Renal cortex interstitium (tissue), 11 donors: ENCODE data around the gene MCUB. TPM values are rescaled to one million over a fixed set of nuclear protein-coding genes. Genes with fewer than 3 reads are reported as not detected.

ENCODE experiments used
- DNase-seq, 11 donors: peaks; one replicate each; pipeline ENCODE4 v3.0.0-alpha.2; 2013; ENCODE audit warnings: low read depth in 9 of 11, low spot score in 4 of 11; ENCODE audit errors: extremely low read depth in 1 of 11
- polyA plus RNA-seq, 3 donors: library from polyadenylated mRNA; unstranded; fragments of 120-200 nt; gene quantifications; one replicate each; pipeline ENCODE4 v1.2.1, GENCODE V29; 2013; ENCODE audit not compliant: insufficient read length in 3 of 3

MCUB gene
- polyA plus RNA-seq, 3 donors: 9.1 to 10.9 (median 10.8) TPM

DNA sequence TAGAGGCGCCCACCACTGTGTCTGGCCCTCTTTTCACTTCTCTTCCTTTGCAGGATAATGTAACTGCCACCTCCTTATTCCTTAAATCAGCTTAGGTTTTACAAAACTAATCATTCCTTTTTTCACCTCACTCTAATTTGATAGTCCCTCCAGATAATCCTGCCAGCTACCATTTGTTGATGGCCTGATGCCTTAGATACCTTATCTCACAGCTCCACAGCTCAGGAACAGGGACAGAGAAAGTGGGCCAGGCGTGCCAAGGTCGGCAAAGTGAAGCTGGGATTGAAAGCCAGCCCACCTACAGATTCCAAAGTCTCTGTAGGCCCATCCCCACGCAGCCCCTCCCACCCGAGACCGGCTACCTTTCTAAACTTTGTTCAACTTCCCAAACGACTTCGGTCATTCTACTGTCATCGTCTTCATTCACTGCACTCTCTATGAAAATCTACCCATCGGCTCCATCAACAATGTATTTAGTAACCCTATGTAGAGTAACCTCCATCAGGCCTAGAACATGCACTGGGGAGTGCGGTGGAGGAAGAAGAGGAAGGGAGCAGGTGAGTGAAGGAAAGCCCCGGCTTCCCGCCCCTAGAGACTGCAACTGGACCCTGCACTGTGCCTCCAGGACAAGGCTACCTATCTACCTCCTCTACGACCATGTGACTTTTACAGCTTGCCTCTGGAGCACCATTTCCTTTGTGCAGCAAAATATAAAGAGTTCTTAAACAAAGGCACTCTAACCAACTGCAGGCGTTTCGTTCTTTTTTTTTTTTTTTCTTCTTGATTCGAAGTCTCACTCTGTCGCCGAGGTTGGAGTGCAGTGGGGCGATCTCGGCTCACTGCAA, 141.7 kb downstream of the MCUB start:
- peak in 7 of 11 donors; percentile 8 to 15 (median 13) for DNase-seq

DNA sequence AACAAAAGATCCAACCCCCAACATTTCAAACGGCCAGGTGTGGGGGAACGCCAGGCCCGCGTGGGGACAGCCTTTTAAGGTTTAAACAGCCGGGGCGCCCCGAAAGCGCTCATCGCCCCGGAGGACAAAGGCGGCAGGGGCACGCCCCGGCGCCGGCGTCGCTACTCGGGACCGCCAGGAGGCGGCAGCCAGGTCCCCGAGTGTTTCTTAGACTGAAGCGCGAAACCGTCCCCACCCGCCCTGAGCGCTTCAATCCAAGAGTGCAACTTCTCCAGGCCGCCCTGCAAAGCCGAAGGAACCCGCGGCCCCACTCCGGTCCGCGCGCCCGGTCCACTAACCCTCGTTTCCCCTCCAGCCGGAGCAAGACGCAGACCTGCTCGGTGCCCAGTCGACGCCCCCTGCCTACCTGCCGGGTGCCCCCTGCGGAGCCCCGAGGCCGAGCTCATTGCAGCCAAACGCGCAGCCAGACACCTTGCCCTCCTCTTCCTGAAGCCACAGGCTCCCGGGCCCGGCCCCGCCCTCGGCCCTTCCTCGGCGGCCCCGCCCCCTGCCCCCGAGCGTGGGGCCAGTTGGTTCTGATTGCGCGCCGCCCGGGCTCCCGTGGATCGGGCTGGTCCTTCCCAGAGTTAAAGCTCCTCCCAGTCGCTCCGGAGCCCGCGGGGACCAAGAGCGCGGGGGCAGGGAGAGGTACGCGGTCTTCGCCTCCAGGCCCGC, 143.1 kb downstream of the MCUB start, which contains the start of gene CASP6:
Gene CASP6 (minus strand): TSS at position 496 of the 714 bp plus-strand sequence. CDS start 50 bp downstream, at position 446.
- peak in 9 of 11 donors; percentile 54 to 83 (median 72) for DNase-seq

DNA sequence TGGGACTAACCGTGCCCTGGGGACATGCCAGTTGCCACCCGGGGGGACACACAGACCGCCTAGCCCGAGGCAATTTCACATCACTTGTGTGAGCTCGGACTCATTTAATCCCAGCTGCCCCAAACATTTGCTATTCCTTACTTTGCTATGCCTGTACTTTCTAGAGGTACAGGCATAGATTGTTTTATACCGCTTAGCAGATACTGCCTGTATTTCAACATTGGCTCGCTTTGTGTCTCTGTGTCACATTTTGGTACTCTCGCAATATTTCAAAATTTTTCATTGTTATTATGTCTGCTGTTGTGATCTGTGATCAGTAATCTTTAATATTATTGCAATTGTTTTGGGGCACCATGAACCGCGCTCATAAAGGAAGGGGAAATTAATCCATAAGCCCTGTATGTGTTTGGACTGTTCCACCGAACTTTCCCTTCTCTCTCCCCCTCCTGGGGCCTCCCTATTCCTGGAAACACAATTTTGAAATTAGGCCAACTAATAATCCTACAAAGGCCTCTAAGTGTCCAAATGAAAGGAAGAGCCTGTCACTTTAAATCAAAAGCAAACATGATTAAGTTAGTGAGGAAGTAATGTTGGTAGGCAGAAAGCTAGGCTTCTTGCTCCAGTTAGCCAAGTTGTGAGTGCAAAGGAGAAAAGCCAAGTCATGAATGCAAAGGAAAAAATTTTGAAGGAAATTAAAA, 143.8 kb downstream of the MCUB start:
- DNase-seq: peak in 3 of 11 donors; percentile 18 to 65 (median 38)

DNA sequence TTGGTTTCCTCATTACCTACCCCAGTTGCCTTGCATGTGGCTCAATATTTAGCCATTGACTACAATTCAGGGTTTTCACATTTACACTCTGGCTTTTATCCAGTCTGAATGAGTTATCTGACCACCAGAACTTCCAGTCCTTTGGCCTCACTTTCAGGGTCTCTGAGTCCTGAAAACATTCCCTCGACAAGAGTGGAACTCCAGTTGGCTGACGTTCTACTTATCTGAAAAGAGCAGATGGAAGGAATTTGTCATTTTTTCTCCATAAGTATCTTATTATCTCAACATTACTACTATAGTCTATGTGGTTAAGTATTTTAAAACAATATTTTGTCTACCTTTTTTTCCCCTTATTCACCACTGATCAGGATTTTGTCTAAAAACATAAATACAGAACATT, 148.4 kb downstream of the MCUB start:
- DNase-seq: no peak

DNA sequence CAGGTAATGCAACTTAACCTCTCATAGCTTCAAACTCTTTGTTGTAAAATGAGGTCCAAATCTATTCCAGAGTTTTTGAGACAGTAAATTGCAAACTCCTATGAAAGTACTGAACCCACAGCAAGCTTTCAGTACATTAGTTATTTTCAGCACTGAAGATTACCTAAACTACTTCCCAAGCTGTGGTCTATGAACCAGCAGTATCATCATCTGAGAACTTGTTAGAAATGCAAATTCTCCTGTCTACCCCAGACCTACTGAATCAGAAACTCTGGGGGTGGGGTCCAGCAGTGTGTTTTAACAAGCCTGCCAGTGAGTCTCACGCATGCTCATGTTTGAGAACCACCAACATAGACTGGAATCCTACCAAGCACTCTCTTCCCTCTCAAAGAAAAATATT, 148.9 kb downstream of the MCUB start:
- DNase-seq: no peak

DNA sequence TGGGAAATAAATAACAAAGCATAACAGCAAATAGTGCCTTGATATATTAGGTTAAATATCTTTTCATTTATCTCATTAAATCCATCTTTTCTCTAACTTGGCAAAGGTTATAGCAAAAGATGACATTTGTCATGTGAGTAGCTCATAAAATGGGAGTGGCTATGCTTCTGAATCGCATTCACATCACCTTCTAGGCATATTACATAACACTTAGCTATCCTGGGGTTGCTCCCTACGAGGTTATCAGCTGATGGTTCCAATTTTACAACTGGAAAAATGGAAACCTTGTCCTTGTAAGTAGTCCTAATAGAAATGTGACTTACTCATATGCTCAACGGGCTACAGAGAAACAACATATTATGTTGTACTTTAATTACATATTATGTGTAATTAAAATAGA, 153.5 kb downstream of the MCUB start:
- DNase-seq: no peak

DNA sequence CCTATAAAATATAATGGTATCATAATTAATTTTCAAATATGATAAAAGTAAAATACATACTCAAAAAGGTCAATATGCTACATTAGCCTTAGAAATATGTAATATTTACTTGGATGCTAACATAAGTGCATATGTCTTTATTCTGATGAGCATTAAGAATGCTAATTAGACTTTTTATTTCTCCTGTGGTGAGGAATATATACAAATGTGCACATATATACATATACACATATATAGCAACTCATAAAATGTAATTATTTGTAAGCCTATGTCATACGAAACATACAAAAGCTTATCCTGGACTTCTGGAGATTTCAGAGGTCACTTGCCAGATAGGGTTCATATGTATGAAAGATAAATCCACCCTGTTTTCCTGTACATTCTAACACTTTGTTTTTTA, 158.7 kb downstream of the MCUB start:
- DNase-seq: no peak

DNA sequence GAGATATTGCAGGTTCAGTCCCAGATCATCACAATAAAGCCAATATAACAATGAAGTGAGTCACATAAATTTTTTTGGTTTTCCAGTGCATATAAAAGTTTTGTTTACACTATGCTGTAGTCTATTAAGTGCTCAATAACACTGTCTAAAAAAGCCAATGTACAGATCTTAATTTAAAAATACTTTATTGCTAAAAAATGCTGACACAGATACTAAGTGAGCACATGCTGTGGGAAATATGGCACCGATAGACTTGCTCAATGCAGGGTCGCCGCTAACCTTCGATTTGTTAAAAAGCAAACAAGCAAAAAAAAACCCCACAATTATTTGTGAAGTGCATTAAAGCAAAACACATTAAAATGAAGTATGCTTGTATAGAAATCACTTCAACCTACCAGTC, 159.6 kb downstream of the MCUB start:
- no peak for DNase-seq

DNA sequence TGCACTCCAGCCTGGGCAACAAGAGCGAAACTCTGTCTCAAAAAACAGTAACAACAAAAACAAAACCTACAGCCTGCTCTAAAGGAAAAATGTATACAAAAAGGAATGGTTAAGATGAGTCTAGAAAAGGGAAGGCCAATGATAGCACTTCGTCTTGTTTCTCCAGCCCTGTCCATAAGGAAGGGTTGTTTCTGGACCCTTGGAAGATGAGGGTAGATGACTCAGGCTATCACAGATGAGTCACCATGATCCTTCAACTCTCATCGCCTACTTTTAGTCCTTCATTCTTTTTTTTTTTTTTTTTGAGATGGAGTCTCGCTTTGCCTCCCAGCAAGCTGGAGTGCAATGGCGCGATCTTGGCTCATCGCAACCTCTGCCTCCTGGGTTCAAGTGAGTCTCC, 161.0 kb downstream of the MCUB start:
- no peak for DNase-seq

DNA sequence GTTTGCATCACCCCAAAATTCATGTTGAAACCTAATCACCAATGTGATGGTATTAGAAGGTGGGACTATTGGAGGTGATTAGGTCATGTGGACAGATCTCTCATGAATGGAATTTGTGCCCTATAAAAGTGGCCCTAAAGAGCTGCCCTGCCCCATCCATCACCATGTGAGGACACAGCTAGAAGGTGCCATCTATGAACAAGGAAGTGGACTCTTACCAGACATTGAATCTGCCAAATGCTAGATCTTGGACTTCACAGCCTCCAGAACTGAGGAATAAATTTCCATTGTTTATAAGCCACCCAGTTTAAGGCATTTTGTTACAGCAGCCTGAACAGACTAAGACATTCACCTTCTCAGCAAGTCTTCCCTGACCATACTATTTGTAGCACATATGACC, 162.3 kb downstream of the MCUB start:
- DNase-seq: no peak

DNA sequence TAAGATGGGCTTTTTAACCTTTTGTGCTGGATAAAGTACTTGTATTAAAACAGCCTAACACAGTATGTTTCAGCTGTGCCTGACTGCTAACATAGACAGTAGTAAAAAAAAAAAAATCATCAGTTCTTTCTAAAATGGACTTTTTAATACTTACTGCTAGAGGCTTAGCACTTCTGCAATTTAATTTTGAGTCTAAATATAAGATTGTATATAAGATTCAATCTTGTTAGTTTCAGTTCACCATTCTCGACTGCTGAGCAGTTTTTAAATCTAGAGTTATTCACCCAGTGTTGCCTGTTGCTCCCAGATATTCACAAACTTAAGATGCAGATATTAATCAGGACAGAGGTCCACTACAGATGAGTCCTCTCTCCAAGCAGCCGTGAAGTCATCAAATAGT, 163.1 kb downstream of the MCUB start:
- DNase-seq: no peak

DNA sequence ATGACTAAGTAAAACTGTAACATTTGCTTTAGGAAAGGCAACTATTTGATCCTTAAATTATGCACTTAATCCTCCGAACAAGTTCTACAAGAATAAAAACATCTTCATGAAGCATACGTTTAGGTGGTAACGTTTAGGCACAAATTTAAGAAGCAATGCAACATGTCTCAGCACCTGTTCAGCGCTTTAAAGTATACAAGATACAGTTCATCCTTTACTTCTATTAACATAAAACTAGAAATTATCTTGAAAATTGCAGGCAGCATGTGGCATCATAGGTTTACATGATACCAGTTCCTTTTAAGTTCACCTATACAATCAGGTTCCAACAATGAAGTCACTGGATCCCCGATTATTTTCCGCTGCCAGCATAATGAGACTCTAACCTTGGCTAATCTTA, 168.3 kb downstream of the MCUB start:
- DNase-seq: no peak

DNA sequence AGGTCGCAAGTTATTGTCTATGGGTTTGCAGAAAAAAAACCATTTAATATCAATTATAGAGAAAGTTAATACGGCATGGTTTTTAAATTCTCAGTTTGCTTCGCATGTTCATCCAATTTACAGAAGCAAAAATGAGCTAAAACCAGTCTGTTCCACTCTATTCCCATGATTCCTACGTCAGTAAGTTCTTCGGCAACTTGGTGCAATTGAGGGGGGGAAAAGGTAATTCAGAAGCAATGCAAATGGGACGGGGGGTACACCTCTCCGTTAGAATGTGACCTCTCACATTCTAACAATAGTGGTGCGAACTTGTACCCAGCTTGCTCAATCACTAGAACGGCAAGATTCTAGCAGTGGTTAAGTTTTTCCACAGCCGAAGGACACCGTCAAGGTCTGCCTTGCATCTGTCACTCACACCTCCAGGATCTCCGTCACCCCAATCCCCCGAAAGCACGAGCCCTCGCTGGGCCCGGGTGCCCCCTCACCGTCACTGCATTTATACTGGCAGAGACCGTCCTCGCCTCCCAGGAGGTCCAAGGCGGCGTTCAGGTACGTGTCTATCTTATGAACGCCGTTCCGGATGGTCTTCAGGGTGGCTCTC, 169.2 kb downstream of the MCUB start:
- peak in 4 of 11 donors; percentile 11 to 31 (median 18) for DNase-seq

DNA sequence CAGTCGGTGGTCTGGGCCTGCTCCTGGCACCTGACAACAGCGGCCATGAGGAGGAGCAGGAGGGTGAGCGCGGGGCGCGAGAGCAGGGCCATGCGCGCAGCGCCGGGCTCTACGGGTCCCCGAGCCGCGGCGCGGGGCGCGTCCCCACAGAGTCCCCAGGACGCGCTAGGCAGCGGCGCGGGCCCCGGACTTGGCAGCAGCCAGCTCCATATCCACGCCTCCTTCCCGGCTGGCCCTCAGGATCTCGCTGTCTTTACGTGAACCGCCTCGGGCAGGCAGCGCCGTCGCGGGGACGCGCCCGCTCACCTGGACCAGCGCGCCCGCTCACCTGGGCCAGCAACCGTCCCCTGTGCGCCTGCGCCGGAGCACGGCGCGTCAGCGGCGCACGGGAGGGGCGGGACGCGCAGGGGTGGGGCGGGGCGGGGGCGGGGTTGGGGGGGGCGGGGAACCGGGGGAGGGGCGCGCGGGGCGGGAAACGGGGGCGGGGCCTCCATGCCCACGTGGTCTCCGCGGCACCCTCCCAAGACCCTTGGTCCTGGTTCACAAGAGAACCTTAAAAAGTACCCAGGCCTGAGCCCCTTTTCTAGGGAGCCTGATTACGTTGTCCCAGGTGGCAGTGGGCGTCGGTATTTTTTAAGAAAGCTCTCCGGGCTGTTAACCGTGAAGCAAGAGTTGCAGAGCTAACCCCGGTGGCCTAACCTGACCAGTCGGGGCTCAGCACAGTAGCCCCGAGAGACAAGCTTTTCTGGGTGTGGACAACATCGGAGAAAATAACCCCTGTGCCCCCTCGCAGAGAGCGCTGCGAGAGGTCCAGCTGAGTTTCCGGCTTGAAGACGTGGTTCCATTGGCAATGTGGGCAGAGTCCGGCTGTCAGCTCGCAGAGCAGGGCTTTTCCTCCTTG, 169.9 kb downstream of the MCUB start, which contains the start of gene PLA2G12A:
Gene PLA2G12A (minus strand): TSS at position 353 of the 901 bp plus-strand sequence. CDS start 261 bp downstream, at position 92.
- peak; percentile 55 to 73 (median 67) for DNase-seq

DNA sequence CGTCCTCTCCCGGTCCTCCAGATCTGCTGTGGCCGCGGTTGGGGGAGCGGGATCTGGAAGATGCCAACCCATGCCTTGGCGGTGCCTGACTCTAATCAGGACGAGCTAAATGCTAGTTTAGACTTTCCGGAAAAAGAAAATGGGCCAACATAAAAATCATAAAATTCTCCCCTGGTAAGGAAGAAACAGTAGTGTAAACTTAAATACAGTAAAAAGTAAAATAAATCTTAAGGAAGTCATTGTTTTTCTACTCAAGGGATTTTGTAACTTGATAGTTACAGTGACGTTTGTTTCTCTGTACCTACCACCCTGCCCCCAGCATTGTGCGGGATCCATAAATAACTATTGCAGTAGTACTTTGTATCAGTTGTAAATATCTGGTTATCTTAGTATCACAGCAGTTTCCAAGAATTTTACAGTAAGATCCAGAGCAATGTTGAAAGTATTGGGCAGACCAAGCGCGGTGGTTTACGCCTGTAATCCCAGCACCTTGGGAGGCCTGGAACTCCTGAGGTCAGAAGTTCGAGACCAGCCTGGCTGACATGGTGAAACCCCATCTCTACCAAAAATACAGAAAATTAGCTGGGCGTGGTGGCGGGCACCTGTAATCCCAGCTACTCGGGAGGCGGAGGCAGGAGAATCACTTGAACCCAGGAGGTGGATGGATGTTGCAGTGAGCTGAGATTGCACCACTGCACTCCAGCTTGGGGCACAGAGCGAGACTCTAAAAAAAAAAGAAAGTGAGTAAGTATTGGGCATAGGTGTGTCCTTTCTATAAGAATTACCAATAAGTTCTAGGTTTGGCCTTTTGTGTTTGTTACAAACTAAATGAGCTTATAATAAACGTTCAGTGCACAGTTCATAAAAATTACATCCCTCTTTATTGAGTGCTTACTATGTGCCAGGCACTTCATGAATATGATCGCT, 170.8 kb downstream of the MCUB start:
- DNase-seq: peak in 1 of 11 donors; percentile 6

DNA sequence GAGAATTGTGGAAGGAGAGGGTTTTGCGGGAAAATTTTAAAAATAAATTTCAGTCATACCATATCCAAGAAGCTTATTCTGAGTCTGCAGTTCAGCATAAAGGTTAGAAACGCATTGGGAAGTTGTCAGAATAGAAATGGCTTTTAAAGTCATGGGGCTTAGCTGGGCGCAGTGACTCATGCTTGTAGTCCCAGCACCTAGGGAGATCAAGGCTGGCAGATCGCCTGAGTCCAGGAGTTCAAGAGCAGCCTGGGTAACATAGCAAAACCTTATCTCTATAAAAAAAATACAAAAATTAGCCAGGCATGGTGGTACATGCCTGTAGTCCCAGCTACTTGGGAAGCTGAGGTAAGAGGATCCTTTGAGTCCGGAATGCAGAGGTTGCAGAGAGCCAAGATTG, 173.7 kb downstream of the MCUB start:
- no peak for DNase-seq
